Measurements from ENCODE around the gene TMEM106A.

DNA sequence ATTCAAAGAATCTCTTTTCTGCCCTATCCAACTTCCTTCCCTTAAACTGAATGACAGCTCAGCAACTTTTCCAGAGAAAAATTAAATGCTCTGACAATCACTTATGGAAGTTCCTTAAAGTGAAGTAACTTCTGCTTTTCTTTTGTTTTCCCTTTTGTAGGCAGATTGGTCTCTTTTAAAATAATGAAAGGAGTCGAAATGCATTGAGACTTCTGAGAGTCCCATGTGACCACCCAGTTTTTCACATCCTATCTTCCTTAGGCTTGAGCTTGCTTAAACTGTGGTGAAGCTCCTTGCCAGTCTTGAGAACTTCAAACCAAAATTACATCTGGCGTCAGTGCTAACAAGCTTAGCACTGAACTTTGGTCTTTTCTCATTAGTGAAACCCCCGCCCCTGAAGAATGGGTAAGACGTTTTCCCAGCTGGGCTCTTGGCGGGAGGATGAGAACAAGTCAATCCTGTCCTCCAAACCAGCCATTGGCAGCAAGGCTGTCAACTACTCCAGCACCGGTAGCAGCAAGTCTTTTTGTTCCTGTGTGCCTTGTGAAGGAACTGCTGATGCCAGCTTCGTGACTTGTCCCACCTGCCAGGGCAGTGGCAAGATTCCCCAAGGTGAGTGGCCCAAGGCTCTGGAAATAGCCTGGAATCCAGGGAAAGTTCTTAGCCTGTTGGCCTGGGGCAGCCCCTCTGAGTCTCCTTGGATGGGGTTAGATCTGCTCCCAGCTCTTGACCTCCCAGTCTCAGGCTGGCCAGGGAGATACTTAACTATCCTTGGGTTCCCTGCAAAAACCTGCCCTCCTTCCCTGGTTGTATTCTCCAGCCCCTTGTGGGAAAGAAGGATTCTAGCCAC lies 1.2 kb downstream of the TMEM106A start:
- TF ChIP-seq, protein P1, sequence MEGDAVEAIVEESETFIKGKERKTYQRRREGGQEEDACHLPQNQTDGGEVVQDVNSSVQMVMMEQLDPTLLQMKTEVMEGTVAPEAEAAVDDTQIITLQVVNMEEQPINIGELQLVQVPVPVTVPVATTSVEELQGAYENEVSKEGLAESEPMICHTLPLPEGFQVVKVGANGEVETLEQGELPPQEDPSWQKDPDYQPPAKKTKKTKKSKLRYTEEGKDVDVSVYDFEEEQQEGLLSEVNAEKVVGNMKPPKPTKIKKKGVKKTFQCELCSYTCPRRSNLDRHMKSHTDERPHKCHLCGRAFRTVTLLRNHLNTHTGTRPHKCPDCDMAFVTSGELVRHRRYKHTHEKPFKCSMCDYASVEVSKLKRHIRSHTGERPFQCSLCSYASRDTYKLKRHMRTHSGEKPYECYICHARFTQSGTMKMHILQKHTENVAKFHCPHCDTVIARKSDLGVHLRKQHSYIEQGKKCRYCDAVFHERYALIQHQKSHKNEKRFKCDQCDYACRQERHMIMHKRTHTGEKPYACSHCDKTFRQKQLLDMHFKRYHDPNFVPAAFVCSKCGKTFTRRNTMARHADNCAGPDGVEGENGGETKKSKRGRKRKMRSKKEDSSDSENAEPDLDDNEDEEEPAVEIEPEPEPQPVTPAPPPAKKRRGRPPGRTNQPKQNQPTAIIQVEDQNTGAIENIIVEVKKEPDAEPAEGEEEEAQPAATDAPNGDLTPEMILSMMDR (IDR thresholded peaks at IDR 0.05): no peak
- TF ChIP-seq POLR2A (IDR thresholded peaks at IDR 0.05): no peak
